Activated CD4-positive, alpha-beta T cell treated with anti-CD3 and anti-CD28 coated beads, Interleukin-2, amount 10 ng/mL, durations not matched to agents 24 days and 14 days (primary cell): ENCODE measurements around the gene MAGI2. TPM values are rescaled to one million over a fixed set of nuclear protein-coding genes. Genes with fewer than 3 reads are reported as not detected.

Experiments
- DNase-seq: peaks from one replicate; pipeline ENCODE4 v3.0.0; 2022
- H3K27ac Mint-ChIP-seq: one replicate; pipeline ENCODE4 v1.8.0; 2022; ENCODE audit warnings: mild to moderate bottlenecking, mixed read lengths
- H3K27me3 Mint-ChIP-seq: one replicate; pipeline ENCODE4 v1.8.0; 2022; ENCODE audit warnings: mixed read lengths
- H3K36me3 Mint-ChIP-seq: one replicate; pipeline ENCODE4 v1.8.0; 2022; ENCODE audit warnings: low read depth, mild to moderate bottlenecking, mixed read lengths
- H3K4me1 Mint-ChIP-seq: one replicate; pipeline ENCODE4 v1.8.0; 2021; ENCODE audit warnings: mixed read lengths
- H3K4me3 Mint-ChIP-seq: one replicate; pipeline ENCODE4 v1.8.0; 2022; ENCODE audit warnings: mild to moderate bottlenecking, moderate library complexity, mixed read lengths
- H3K9me3 Mint-ChIP-seq: one replicate; pipeline ENCODE4 v1.8.0; 2021; ENCODE audit warnings: mixed read lengths
- intact Hi-C: fragments of 100-400 bp; cut with micrococcal nuclease; formaldehyde crosslinking; loops from one replicate; pipeline ENCODE4 v1.15.1; 2023
- total RNA-seq: library from RNA; stranded (reverse); gene quantifications from 2 replicates; pipeline ENCODE4 v1.2.3, GENCODE V29; 2022

The MAGI2 gene
- total RNA-seq, 1 donor from 2014 or later = 0.12 TPM

DNA sequence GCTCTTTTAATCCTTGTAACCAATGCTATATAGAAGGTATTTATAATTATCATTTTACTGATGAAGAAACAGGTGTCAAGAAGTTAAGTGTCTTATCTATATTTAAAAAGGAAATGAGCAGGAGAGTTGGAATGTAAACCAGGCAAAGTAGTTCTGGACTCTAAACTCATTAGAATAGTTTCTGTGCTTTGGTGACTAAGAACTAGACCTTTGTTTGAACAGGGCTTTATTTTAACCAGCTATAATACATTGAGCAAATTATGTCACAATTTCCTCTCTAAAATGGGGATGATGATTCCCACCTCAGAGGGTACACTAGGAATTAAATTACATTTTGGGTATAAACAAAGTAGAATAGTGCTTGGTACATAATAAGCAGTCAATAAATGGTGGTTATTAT, 236.0 kb downstream of the MAGI2 start:
- H3K9me3 Mint-ChIP-seq = no peaks in the 10 kb centered on the region
- DNase-seq = no peak
- no peaks in the 10 kb centered on the region for H3K27me3 Mint-ChIP-seq
- no peaks in the 10 kb centered on the region for H3K4me1 Mint-ChIP-seq
- no peak overlapping the region for H3K4me3 Mint-ChIP-seq
- H3K36me3 Mint-ChIP-seq = no peaks in the 10 kb centered on the region
- H3K27ac Mint-ChIP-seq = no peak overlapping the region
- intact Hi-C loops = no loop called here

DNA sequence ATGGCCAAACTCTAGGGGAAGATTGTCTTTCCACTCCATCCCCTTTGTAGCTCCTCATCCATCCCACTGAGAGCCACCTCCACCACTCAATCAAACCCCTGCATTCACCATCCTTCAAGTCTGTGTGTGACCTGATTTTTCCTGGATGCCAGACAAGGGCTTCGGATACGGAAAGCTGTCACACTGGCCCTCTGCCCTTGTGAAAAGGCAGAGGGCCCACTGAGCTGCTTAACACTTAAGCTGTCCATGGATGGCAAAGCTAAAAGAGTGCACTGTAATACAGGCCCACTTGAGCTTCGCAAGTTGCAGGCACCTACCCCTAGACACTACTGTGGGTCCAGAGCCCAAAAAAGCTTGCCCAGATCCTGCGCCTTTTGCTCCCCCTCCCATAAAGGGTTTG, 237.2 kb downstream of the MAGI2 start:
- DNase-seq = no peak
- H3K27me3 Mint-ChIP-seq = no peaks in the 10 kb centered on the region
- H3K4me3 Mint-ChIP-seq = no peak overlapping the region
- intact Hi-C loops = no loop called here
- H3K9me3 Mint-ChIP-seq = no peaks in the 10 kb centered on the region
- H3K36me3 Mint-ChIP-seq = no peaks in the 10 kb centered on the region
- no peaks in the 10 kb centered on the region for H3K4me1 Mint-ChIP-seq
- H3K27ac Mint-ChIP-seq = no peak overlapping the region

DNA sequence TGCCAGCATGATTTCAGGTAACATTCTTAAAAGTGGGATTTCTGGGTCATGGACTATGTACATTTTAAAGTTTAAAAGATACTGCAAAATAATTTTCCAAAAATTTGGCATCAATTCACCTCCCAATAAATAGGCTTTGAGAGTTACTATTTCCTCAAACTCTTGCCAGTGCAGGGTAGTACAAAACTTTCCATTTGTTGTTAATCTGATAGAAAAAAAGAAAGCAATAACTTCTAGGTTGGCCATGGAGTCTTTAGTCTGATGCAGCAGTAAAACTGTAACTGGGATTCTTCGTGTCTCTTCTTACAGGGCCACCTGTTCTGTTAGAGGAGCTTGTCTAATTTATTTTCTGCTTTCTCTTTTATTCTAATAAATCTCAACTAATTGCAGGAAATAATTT, 241.1 kb downstream of the MAGI2 start:
- intact Hi-C loops = no loop called here
- no peak overlapping the region for H3K4me3 Mint-ChIP-seq
- H3K27ac Mint-ChIP-seq = no peak overlapping the region
- H3K36me3 Mint-ChIP-seq = no peaks in the 10 kb centered on the region
- no peak for DNase-seq
- H3K27me3 Mint-ChIP-seq = no peaks in the 10 kb centered on the region
- no peaks in the 10 kb centered on the region for H3K9me3 Mint-ChIP-seq
- no peaks in the 10 kb centered on the region for H3K4me1 Mint-ChIP-seq

DNA sequence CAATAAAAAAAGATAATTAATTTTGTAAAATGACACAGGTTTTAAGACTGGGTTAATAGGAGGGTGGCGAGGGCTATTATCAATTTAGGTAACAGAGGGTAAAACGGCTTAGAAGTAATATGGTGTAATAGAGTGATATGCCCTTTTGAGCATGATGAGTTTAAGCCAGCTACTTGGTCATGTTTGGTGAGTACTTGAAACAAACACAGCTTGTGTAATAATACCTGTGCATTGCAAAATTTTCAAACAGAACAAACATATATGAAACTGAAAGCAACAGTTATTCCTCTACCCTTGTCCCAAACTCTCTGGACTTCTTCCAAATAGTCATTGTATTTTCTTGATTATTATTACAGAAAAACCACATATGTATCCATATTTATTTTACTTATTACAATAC, 241.7 kb downstream of the MAGI2 start:
- no peak overlapping the region for H3K27ac Mint-ChIP-seq
- intact Hi-C loops = no loop called here
- H3K36me3 Mint-ChIP-seq = no peaks in the 10 kb centered on the region
- H3K4me3 Mint-ChIP-seq = no peak overlapping the region
- no peaks in the 10 kb centered on the region for H3K27me3 Mint-ChIP-seq
- no peaks in the 10 kb centered on the region for H3K4me1 Mint-ChIP-seq
- no peaks in the 10 kb centered on the region for H3K9me3 Mint-ChIP-seq
- DNase-seq = no peak

DNA sequence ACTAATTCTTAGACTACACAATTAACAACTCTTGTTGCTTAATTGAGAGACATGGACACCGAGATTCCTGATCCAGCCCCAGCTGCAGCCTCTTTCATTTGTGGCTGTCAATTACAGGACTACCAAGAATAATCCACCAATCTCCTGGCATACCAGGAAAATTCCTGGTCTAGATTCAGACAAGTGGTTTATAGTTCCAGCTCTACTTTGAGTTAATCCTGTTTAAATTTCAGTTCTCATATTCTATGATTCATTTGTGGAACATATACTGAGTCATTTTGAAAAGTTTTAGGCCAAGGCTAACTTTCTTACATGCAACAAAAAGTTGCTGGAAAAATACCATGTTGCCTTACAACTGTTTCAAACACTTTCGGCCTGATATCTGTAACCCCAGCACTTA, 253.5 kb downstream of the MAGI2 start:
- Mint-ChIP-seq H3K27me3 (no peaks in the 10 kb centered on the region), H3K4me1 (no peaks in the 10 kb centered on the region), H3K9me3 (no peaks in the 10 kb centered on the region), H3K27ac (no peak overlapping the region), H3K36me3 (no peaks in the 10 kb centered on the region), H3K4me3 (no peak overlapping the region)
- no peak for DNase-seq
- intact Hi-C loops = no loop called here

DNA sequence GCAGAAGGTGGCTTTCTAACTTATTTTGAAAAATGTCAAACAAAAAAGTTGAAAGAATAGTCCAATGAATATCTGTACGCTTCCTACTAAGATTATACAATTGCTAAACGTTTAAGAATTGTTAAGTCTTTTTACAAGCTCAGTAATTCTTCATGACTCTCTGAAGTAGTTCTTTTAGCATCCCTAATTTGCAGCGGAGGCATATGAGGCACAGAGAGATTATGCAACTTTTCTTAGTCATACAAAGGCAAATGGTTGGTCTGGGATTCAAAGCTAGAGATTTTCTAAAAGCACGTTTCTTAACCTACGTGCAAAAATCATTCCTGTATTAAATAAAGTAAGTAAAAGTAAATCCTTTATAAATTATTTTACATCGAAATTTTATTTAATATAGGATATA, 254.2 kb downstream of the MAGI2 start:
- DNase-seq = no peak
- intact Hi-C loops = no loop called here
- H3K27me3 Mint-ChIP-seq = no peaks in the 10 kb centered on the region
- H3K4me3 Mint-ChIP-seq = no peak overlapping the region
- H3K27ac Mint-ChIP-seq = no peak overlapping the region
- H3K9me3 Mint-ChIP-seq = no peaks in the 10 kb centered on the region
- H3K36me3 Mint-ChIP-seq = no peaks in the 10 kb centered on the region
- no peaks in the 10 kb centered on the region for H3K4me1 Mint-ChIP-seq

DNA sequence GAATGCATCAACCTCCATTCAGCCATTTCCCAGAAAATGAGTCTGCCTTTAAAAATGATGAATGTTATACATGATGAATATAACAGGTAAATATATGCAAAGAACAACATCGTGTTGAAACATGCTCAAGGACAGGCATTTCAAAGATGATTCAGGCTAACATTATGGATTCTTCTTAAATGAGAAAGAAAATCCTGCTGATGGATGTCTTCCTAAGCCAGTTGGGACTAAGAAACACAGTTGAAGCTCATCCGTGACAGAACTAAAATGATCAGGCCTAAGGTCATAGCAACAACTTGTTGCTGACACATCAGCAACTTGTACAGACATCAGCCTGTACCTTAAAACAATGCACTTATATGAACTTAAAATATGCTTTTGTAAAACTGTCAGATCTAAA, 267.9 kb downstream of the MAGI2 start:
- intact Hi-C loops = no loop called here
- no peaks in the 10 kb centered on the region for H3K27me3 Mint-ChIP-seq
- no peaks in the 10 kb centered on the region for H3K9me3 Mint-ChIP-seq
- no peak for DNase-seq
- no peaks in the 10 kb centered on the region for H3K36me3 Mint-ChIP-seq
- H3K27ac Mint-ChIP-seq = no peak overlapping the region
- H3K4me3 Mint-ChIP-seq = no peak overlapping the region
- H3K4me1 Mint-ChIP-seq = no peaks in the 10 kb centered on the region

DNA sequence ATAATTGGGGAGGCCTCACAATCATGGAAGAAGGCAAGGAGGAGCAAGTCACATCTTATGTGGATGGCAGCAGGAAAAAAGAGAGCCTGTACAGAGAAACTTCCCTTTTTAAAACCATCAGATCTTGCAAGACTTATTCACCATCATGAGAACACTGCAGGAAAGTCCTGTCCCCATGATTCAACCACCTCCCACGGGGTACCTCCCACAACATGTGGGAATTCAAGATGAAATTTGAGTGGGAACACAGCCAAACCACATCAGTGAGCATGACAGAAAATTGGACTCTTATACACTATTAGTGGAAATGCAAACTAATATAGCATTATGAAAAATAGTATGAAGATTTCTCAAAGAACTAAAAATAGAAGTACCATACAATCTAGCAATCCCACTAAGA, 271.2 kb downstream of the MAGI2 start:
- no peaks in the 10 kb centered on the region for H3K9me3 Mint-ChIP-seq
- no peak overlapping the region for H3K27ac Mint-ChIP-seq
- H3K4me1 Mint-ChIP-seq = no peaks in the 10 kb centered on the region
- H3K36me3 Mint-ChIP-seq = no peaks in the 10 kb centered on the region
- intact Hi-C loops = no loop called here
- no peaks in the 10 kb centered on the region for H3K27me3 Mint-ChIP-seq
- H3K4me3 Mint-ChIP-seq = no peak overlapping the region
- no peak for DNase-seq

DNA sequence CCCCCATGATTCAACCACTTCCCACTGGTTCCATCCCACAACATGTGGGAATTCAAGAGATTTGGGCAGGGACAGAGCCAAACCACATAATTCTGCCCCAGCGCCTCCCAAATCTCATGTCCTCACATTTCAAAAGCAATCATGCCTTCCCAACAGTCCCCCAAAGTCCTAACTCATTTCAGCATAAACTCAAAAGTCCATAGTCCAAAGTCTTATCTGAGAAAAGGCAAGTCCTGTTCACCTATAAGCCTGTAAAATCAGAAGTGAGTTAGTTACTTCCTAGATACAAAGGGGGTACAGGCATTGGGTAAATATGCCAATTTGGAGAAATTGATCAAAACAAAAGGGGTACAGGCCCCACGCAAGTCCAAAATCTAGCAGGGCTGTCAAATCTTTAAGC, 272.9 kb downstream of the MAGI2 start:
- no peak overlapping the region for H3K4me3 Mint-ChIP-seq
- no peaks in the 10 kb centered on the region for H3K9me3 Mint-ChIP-seq
- H3K4me1 Mint-ChIP-seq = no peaks in the 10 kb centered on the region
- H3K27me3 Mint-ChIP-seq = no peaks in the 10 kb centered on the region
- H3K27ac Mint-ChIP-seq = no peak overlapping the region
- H3K36me3 Mint-ChIP-seq = no peaks in the 10 kb centered on the region
- no peak for DNase-seq
- intact Hi-C loops = no loop called here

DNA sequence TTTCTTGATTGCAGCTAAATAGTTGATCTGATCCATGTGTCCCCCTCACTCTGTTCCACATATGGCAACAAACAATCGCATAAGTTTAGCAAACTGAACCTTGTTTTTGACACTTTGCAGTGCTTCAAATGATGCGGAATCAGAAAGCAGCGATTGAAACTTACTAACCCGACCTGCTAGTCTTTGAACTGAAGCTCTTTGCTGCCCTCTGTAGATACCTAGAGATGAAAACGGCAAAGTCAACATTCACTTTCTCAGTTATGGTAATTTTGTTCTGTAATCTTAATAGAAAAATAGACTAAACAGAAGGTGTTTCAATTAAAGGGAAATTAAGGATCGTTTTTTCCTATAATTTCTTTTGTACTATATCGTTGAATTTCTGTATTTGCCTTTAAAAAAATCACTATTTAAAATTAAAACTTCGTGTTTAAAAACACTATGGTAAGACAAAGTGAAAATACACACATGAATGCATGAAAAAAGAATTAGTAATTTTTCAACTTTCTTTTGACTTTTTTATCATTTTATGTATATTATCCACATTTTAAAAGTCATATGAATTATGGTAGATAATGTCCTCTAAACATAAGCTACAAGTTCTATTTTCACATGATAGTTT, 276.5 kb downstream of the MAGI2 start:
- Mint-ChIP-seq H3K36me3 (no peaks in the 10 kb centered on the region), H3K4me3 (no peak overlapping the region), H3K9me3 (no peaks in the 10 kb centered on the region), H3K27ac (no peak overlapping the region), H3K27me3 (no peaks in the 10 kb centered on the region), H3K4me1 (no peaks in the 10 kb centered on the region)
- intact Hi-C loops = no loop called here
- peak; percentile 56 for DNase-seq

DNA sequence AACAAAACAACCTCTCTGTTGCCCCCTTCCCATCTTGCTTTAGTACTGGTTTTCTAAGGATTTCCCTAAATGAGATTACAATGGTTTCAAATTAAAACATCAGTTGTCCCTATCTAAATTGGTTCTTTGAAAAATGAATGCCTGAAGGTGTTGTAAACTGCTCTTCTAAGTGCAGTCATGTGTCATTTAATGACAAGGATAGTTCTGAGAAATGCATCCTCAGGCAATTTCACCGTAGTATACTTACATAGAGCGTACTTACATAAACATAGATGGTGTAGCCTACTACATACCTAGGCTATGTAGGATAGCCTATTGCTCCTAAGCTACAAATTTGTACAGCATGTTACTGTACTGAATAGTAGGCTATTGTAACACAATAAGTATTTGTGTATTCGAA, 278.1 kb downstream of the MAGI2 start:
- no peak for DNase-seq
- intact Hi-C loops = no loop called here

DNA sequence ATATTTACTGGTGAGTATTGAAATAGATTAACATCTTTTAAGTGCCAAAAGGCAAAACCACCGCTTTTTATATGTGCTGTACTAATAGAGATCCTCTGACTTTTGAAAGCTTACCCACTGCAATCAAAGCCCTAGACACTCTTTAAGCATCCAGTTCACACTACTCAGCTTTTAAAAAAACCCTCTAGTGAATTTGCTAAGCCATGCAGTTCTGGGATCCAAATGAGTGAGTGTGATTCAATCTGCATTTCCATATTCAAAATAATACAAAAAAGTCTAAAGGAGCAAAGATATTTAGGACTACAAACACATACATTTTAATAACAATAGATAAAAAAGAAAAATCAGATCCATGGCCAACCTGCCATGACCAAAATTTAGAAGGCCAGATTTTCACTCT, 288.2 kb downstream of the MAGI2 start:
- intact Hi-C loops = no loop called here
- Mint-ChIP-seq H3K27ac (no peak overlapping the region), H3K4me3 (no peak overlapping the region), H3K36me3 (no peaks in the 10 kb centered on the region), H3K27me3 (no peaks in the 10 kb centered on the region), H3K9me3 (no peaks in the 10 kb centered on the region), H3K4me1 (no peaks in the 10 kb centered on the region)
- no peak for DNase-seq

More for the DNA sequence above, 278.1 kb downstream of the MAGI2 start:
- Mint-ChIP-seq H3K4me3 (no peak overlapping the region), H3K27me3 (no peaks in the 10 kb centered on the region), H3K27ac (no peak overlapping the region), H3K36me3 (no peaks in the 10 kb centered on the region), H3K4me1 (no peaks in the 10 kb centered on the region), H3K9me3 (no peaks in the 10 kb centered on the region)

DNA sequence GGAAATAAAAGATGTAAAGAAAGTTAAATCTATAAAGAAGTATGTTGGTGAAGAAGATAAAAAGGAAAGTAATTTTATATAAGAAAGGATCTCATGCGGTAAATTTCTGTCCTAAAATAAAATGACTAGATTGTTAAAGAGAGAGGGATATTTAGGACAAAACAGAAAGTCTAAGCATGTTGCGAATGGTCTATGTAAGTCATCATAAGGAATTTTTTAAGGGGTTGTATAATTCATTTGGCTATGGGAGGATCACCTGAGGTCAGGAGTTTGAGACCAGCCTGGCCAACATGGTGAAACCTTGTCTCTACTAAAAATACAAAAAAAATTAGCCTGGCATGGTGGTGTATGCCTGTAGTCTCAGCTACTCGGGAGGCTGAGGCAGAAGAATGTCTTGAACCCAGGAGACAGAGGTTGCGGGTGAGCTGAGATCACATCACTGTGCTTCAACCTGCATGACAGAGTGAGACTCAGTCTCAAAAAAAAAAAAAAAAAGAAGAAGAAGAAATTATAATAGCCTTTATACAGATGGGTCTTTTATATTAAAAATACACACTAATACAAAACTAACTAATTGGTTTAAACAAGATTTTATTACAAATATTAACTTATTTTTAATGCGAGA, 294.3 kb downstream of the MAGI2 start:
- Mint-ChIP-seq H3K4me3 (no peak overlapping the region), H3K4me1 (no peaks in the 10 kb centered on the region), H3K36me3 (no peaks in the 10 kb centered on the region), H3K27me3 (no peaks in the 10 kb centered on the region), H3K27ac (no peak overlapping the region), H3K9me3 (no peaks in the 10 kb centered on the region)
- intact Hi-C loops = no loop called here
- DNase-seq = no peak

DNA sequence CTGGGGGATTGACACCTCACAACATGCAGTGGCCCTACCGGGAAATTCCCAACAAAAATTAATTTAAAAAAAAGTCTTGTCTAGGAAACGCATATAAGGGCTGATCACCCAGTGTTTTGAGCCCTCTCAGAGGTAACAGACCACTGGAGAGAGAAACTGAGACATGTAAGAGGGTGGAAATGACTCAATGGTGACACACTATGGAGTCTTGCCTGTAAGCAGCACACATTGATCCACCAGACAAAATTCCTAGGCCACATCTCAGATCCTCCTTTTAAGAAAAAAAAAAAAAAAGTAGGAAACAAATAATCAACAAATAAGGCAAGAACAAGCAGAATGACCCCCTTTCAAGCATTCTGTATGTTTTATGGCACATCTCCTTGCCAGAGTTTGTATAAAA, 296.2 kb downstream of the MAGI2 start:
- intact Hi-C loops = no loop called here
- H3K36me3 Mint-ChIP-seq = no peaks in the 10 kb centered on the region
- no peaks in the 10 kb centered on the region for H3K4me1 Mint-ChIP-seq
- no peaks in the 10 kb centered on the region for H3K27me3 Mint-ChIP-seq
- no peak overlapping the region for H3K27ac Mint-ChIP-seq
- no peak overlapping the region for H3K4me3 Mint-ChIP-seq
- DNase-seq = no peak
- no peaks in the 10 kb centered on the region for H3K9me3 Mint-ChIP-seq

DNA sequence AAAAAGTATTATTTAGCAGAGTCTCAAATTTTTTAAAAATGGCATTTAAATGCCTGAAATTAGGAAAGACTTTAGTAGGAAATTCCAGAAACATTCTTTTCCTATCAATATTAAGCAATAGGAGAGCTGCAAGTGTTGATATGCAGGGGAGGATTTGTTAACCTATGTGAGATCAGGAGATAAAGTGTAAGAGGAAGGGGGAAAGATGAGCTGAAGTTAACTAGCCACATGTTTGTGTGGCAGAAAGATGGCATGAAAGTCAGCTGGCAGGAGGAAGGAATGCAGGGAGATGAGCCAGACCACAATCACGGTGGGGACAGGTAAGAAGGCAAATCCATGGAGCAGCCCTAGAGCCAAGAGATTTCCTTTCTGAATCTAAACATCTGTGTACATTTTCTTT, 303.6 kb downstream of the MAGI2 start:
- Mint-ChIP-seq H3K36me3 (no peaks in the 10 kb centered on the region), H3K4me1 (no peaks in the 10 kb centered on the region), H3K27me3 (no peaks in the 10 kb centered on the region), H3K27ac (no peak overlapping the region), H3K9me3 (no peaks in the 10 kb centered on the region), H3K4me3 (no peak overlapping the region)
- DNase-seq = no peak
- intact Hi-C loops = no loop called here
